SJSA1 (cell line): Measurements from ENCODE around the gene HSBP1. TPM values are rescaled to one million over a fixed set of nuclear protein-coding genes. Genes with fewer than 3 reads are reported as not detected.

ENCODE experiments used
- DNase-seq, 2 experiments: peaks; one replicate each; pipeline ENCODE4 v3.0.0-alpha.2; 2015 to 2020; ENCODE audit warnings: low spot score in 2 of 2, low read depth in 1 of 2
- H3K27ac ChIP-seq: fragments of 250-450 bp; sonication (Bioruptor Pico); 2 replicates; pipeline ENCODE4 v1.5.1; 2020; ENCODE audit warnings: mild to moderate bottlenecking, moderate library complexity
- H3K27me3 ChIP-seq: fragments of 250-450 bp; sonication (Bioruptor Pico); replicated peaks from 2 replicates; pipeline ENCODE4 v1.5.1; 2020; ENCODE audit warnings: mild to moderate bottlenecking, moderate library complexity
- H3K36me3 ChIP-seq: fragments of 250-450 bp; sonication (Bioruptor Pico); 2 replicates; pipeline ENCODE4 v1.5.1; 2020; ENCODE audit warnings: mild to moderate bottlenecking
- H3K4me1 ChIP-seq: fragments of 250-450 bp; sonication (Bioruptor Pico); replicated peaks from 2 replicates; pipeline ENCODE4 v1.6.1; 2021; ENCODE audit warnings: mild to moderate bottlenecking
- H3K4me3 ChIP-seq: fragments of 250-450 bp; sonication (Bioruptor Pico); 2 replicates; pipeline ENCODE4 v1.5.1; 2020; ENCODE audit warnings: mild to moderate bottlenecking
- H3K9me3 ChIP-seq: fragments of 250-450 bp; sonication (Bioruptor Pico); replicated peaks from 2 replicates; pipeline ENCODE4 v1.5.1; 2020; ENCODE audit warnings: mild to moderate bottlenecking
- total RNA-seq: library from RNA; depleted of rRNA; stranded (reverse); fragments of >200 nt; shearing (Covaris generic); gene quantifications from 2 replicates; pipeline ENCODE4 v1.2.3, GENCODE V29; 2014

Gene HSBP1
- total RNA-seq, 1 experiment from 2014 or later: 54.3 TPM

DNA sequence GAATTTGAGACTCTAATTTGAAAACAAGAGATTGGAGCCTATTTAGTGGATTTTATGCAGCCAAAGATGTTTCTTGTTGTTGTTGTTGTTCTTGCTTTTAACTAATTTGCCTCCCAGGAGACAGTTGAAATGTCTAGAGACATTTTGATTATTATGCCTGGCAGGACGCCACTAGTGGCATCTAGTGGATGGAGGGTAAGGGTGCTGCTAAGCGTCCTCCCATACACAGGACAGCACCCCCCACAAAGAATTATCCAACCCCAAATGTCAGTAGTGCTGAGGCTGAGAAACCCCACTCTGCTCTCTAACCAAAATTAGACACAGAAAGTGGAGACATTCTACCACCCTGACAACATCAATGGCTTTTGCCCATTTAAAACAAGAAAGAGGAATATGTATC is 15.4 kb upstream of the HSBP1 start:
- Histone ChIP-seq H3K27ac (no peak overlapping the region), H3K36me3 (no peaks in the 10 kb centered on the region), H3K4me1 (no peaks in the 10 kb centered on the region), H3K9me3 (no peaks in the 10 kb centered on the region), H3K4me3 (no peak overlapping the region), H3K27me3 (no peaks in the 10 kb centered on the region)
- DNase-seq: no peak

GRCh38 chr16:83793179-83793578 is 14.6 kb upstream of the HSBP1 start:
- H3K27me3 ChIP-seq: no peaks in the 10 kb centered on the region
- no peak for DNase-seq
- H3K9me3 ChIP-seq: no peaks in the 10 kb centered on the region
- no peak overlapping the region for H3K27ac ChIP-seq
- H3K4me1 ChIP-seq: no peaks in the 10 kb centered on the region
- no peak overlapping the region for H3K4me3 ChIP-seq
- no peaks in the 10 kb centered on the region for H3K36me3 ChIP-seq

GRCh38 chr16:83794860-83795554 is 12.8 kb upstream of the HSBP1 start:
- Histone ChIP-seq H3K27ac (no peak overlapping the region), H3K4me1 (0 out of 2 replicates have a peak, but pooled peaks cover 3% of the 10 kb centered on the region), H3K27me3 (no peaks in the 10 kb centered on the region), H3K4me3 (no peak overlapping the region), H3K36me3 (no peaks in the 10 kb centered on the region), H3K9me3 (no peaks in the 10 kb centered on the region)
- no peak for DNase-seq

GRCh38 chr16:83797013-83797412 is 10.8 kb upstream of the HSBP1 start:
- Histone ChIP-seq H3K27me3 (no peaks in the 10 kb centered on the region), H3K4me1 (peaks cover 10% of the 10 kb centered on the region), H3K36me3 (no peaks in the 10 kb centered on the region), H3K27ac (no peak overlapping the region), H3K9me3 (no peaks in the 10 kb centered on the region; the same call in 1 of the 2 replicates), H3K4me3 (no peak overlapping the region)
- no peak for DNase-seq

DNA sequence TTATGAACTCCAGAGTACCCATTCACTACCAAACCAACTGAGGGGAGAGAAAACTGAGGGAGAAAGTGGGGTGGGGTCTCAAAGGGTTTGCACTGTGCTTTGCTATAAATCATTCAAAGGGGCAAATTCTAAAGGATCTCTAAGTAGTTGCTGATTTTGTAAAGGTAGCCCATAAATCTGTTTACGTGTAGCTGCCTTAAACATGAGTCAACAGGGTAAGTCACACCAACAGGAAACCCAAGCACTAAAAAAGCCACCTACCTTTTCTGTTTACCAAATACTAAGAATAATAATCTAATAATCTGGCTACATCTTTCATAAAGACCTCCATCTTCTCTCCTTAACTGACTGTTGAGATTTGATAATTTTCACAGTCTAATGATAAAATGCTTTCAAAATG is 8.4 kb upstream of the HSBP1 start:
- H3K27ac ChIP-seq: no peak overlapping the region
- H3K36me3 ChIP-seq: no peaks in the 10 kb centered on the region
- H3K9me3 ChIP-seq: no peaks in the 10 kb centered on the region; the same call in 1 of the 2 replicates
- no peak overlapping the region for H3K4me3 ChIP-seq
- no peaks in the 10 kb centered on the region for H3K27me3 ChIP-seq
- no peak for DNase-seq
- H3K4me1 ChIP-seq: peaks cover 19% of the 10 kb centered on the region

DNA sequence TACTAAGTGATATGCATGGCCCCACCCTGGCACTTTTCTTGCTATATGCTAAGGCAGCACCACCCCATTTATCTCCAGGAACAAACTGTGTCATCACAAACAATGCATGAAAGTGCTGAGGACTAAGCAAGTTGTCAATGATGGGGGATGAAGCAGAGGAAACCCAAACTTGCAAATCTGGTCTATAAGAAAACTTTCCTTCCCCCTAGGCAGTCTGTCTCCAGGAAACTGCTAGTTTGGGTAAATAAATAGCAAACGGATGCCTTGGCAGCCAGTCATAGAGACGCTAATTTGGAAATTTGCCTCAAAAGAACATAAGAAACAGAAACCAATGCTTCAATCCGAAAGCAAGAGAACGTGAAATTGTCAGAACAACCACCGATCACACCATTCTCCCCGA is 5.6 kb upstream of the HSBP1 start:
- Histone ChIP-seq H3K4me1 (peaks cover 19% of the 10 kb centered on the region), H3K4me3 (peak overlapping the region; percentile 22), H3K27ac (peak overlapping the region; percentile 81), H3K36me3 (no peaks in the 10 kb centered on the region), H3K27me3 (no peaks in the 10 kb centered on the region), H3K9me3 (no peaks in the 10 kb centered on the region; the same call in 1 of the 2 replicates)
- DNase-seq: peak; percentile 57 to 68

GRCh38 chr16:83802554-83803205 is 5.1 kb upstream of the HSBP1 start:
- peak in 1 of 2 experiments; percentile 30 for DNase-seq
- peaks cover 24% of the 10 kb centered on the region for H3K4me1 ChIP-seq
- H3K36me3 ChIP-seq: no peaks in the 10 kb centered on the region
- H3K27me3 ChIP-seq: no peaks in the 10 kb centered on the region
- H3K27ac ChIP-seq: peak overlapping the region; percentile 81
- no peaks in the 10 kb centered on the region; the same call in 1 of the 2 replicates for H3K9me3 ChIP-seq
- H3K4me3 ChIP-seq: peak overlapping the region; percentile 22

GRCh38 chr16:83803811-83804210 is 4.0 kb upstream of the HSBP1 start:
- Histone ChIP-seq H3K36me3 (peaks cover 6% of the 10 kb centered on the region; the same call in 1 of the 2 replicates), H3K9me3 (no peaks in the 10 kb centered on the region; the same call in 1 of the 2 replicates), H3K27ac (no peak overlapping the region), H3K4me1 (peaks cover 25% of the 10 kb centered on the region), H3K27me3 (no peaks in the 10 kb centered on the region), H3K4me3 (no peak overlapping the region)
- peak in 1 of 2 experiments; percentile 13 for DNase-seq

GRCh38 chr16:83804366-83804765 is 3.4 kb upstream of the HSBP1 start:
- no peak overlapping the region for H3K27ac ChIP-seq
- H3K4me1 ChIP-seq: peaks cover 26% of the 10 kb centered on the region
- peak in 1 of 2 experiments; percentile 22 for DNase-seq
- H3K9me3 ChIP-seq: no peaks in the 10 kb centered on the region; the same call in 1 of the 2 replicates
- no peaks in the 10 kb centered on the region for H3K27me3 ChIP-seq
- H3K4me3 ChIP-seq: no peak overlapping the region
- H3K36me3 ChIP-seq: peaks cover 8% of the 10 kb centered on the region; the same call in 1 of the 2 replicates

DNA sequence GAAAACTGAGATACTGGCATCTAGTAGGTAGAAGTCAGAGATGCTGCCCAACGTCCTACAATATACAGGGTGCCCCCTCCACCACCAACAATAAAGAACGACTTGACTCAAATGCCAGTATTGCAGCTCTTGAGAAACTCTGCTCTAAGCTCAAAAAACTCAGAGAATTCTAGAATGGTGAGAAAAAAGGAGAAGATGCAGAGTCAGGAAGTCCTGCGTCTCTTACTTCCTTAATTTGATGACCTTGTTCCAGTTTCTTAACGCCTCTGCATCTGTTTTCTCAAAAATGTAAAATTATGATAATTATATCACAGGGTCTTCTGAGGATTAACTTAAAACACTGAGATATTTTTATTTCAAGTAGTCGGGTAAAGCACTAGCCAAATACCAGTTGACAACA is 1.7 kb upstream of the HSBP1 start:
- no peaks in the 10 kb centered on the region; the same call in 1 of the 2 replicates for H3K9me3 ChIP-seq
- DNase-seq: no peak
- no peak overlapping the region for H3K4me3 ChIP-seq
- H3K4me1 ChIP-seq: peaks cover 25% of the 10 kb centered on the region
- H3K27ac ChIP-seq: no peak overlapping the region
- no peaks in the 10 kb centered on the region for H3K27me3 ChIP-seq
- peaks cover 21% of the 10 kb centered on the region for H3K36me3 ChIP-seq

DNA sequence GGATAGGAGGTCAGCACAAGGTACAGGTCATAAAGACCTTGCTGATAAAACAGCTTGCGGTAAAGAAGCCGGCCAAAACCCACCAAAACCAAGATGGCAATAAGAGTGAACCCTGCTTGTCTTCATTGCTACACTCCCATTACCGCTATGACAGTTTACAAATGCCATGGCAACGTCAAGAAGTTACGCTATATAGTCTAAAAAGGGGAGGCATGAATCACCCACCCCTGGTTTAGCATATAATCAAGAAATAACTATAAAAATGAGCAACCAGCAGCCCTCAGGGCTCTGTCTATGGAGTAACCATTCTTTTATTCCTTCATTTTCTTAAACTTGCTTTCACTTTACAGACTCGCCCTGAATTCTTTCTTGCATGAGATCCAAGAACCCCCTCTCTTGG is 1.0 kb upstream of the HSBP1 start:
- H3K36me3 ChIP-seq: peaks cover 28% of the 10 kb centered on the region
- DNase-seq: no peak
- H3K27me3 ChIP-seq: no peaks in the 10 kb centered on the region
- peaks cover 21% of the 10 kb centered on the region for H3K4me1 ChIP-seq
- H3K27ac ChIP-seq: no peak overlapping the region
- H3K9me3 ChIP-seq: no peaks in the 10 kb centered on the region; the same call in 1 of the 2 replicates
- no peak overlapping the region for H3K4me3 ChIP-seq

DNA sequence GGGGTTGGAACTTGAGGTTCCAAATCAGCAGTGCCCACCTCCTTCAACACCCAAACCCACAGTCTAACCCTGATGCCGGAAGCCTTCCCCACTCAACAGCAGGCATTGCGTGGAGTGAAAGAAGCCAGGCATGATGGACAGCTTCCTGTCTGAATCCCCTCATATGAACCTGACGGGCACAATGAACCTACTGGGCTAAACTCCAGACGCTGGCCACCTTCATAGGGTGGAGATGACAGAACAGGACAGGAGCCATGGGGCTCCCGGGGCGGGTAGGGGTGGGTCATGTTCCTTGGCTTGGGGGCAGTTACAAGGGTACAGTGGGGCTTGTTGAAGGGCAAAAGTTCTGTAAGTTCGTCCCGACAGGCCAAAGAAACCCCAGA is 460 bp upstream of the HSBP1 start:
- peaks cover 15% of the 10 kb centered on the region for H3K4me1 ChIP-seq
- H3K27me3 ChIP-seq: no peaks in the 10 kb centered on the region
- no peak overlapping the region for H3K27ac ChIP-seq
- no peak for DNase-seq
- H3K9me3 ChIP-seq: no peaks in the 10 kb centered on the region
- peak overlapping the region; percentile 92 for H3K4me3 ChIP-seq
- H3K36me3 ChIP-seq: peaks cover 34% of the 10 kb centered on the region

GRCh38 chr16:83808573-83809014 is 816 bp downstream of the HSBP1 start:
- H3K4me3 ChIP-seq: peak overlapping the region; percentile 92
- no peaks in the 10 kb centered on the region for H3K27me3 ChIP-seq
- peak overlapping the region; percentile 62 for H3K27ac ChIP-seq
- peaks cover 18% of the 10 kb centered on the region for H3K4me1 ChIP-seq
- no peak for DNase-seq
- no peaks in the 10 kb centered on the region for H3K9me3 ChIP-seq
- H3K36me3 ChIP-seq: peaks cover 45% of the 10 kb centered on the region

DNA sequence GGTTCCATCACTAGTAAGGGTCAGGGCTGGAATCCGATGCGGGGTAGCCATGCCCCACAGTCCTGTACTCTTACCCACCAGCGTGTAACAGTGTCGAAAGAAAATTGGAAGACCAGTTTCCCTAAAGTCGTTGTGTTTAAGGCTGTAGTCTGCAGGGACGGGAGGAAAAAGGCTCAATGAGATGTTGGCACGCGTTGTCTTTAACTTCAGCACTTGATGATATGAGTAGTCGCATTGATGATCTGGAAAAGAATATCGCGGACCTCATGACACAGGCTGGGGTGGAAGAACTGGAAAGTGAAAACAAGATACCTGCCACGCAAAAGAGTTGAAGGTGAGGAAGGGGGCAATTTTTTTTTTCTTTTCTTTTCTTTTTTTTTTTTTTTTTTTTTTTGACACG is 1.3 kb downstream of the HSBP1 start:
- Histone ChIP-seq H3K27me3 (no peaks in the 10 kb centered on the region), H3K9me3 (no peaks in the 10 kb centered on the region), H3K4me3 (peak overlapping the region; percentile 92), H3K4me1 (peaks cover 23% of the 10 kb centered on the region), H3K36me3 (peaks cover 45% of the 10 kb centered on the region), H3K27ac (no peak overlapping the region)
- DNase-seq: no peak
